ENCODE results near the gene SLC9A8. TPM values are rescaled to one million over a fixed set of nuclear protein-coding genes. Genes with fewer than 3 reads are reported as not detected.

SLC9A8 gene
- total RNA-seq, 1 experiment from 2014 or later = 7.5 TPM

DNA sequence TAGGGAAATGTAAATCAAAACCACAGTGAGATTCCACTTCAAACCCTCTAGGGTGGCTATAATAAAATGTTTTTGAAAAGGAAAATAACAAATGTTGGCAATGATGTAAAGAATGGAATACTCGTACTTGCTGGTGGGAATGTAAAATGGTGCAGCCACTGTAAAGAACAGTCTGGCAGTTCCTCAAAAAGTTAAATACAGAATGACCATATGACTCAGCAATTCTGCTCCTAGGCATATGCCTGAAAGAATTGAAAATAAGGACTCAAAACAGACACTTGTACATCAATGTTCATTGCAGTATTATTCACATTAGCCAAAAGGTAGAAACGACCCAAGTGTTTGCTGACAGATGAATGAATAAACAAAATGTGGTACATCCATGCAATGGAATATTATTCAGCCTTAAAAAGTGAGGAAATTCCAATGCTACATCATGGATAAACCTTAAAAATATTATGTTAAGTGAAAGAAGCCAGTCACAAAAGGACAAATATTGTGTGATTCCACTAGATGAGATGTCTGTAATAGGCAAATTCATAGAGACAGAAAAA lies 113.3 kb downstream of the SLC9A8 start:
- H3K14ac ChIP-seq (ENCODE audit: insufficient read depth, low read length) = no peak overlapping the region
- no peak overlapping the region for H3K4me3 Mint-ChIP-seq
- no peak overlapping the region for H3K27ac ChIP-seq (ENCODE audit: insufficient read length, low read depth, low read length)
- no peak overlapping the region for H3K18ac ChIP-seq (ENCODE audit: insufficient read length, low read depth, low read length)
- no CpG with 5 or more reads among the region's 2 CpGs for WGBS (ENCODE audit: extremely low coverage, insufficient read length, low lambda C conversion rate)
- no peaks in the 10 kb centered on the region for H3K23me2 ChIP-seq (ENCODE audit: insufficient read length, low read depth, low read length, poor library complexity, severe bottlenecking)
- no peaks in the 10 kb centered on the region for H3K79me1 ChIP-seq (ENCODE audit: insufficient read depth, low read depth, low read length, poor library complexity, severe bottlenecking)
- H3K27ac Mint-ChIP-seq = no peak overlapping the region
- no peaks in the 10 kb centered on the region for H3K4me1 ChIP-seq (ENCODE audit: insufficient read depth, low read length)
- no peaks in the 10 kb centered on the region for H4K20me1 ChIP-seq (ENCODE audit: control insufficient read depth, insufficient read depth, insufficient read length)
- no peak overlapping the region for H3T11ph ChIP-seq (ENCODE audit: low read length)
- no peak overlapping the region for H4K5ac ChIP-seq (ENCODE audit: insufficient read length, low read depth, low read length)
- DNase-seq = no peak
- no peaks in the 10 kb centered on the region for H3K79me2 ChIP-seq (ENCODE audit: insufficient read depth, low read length)
- no peak overlapping the region for H2BK5ac ChIP-seq (ENCODE audit: insufficient read length, low read length)
- H3K23ac ChIP-seq (ENCODE audit: insufficient read length, low read depth, low read length) = no peak overlapping the region
- H2BK120ac ChIP-seq (ENCODE audit: low read depth, low read length, poor library complexity, severe bottlenecking) = no peak overlapping the region
- H3K56ac ChIP-seq (ENCODE audit: insufficient read length, low read depth, low read length) = no peak overlapping the region
- no peaks in the 10 kb centered on the region for H3K27me3 ChIP-seq (ENCODE audit: insufficient read depth, low read length)
- no peak overlapping the region for H2AFZ ChIP-seq (ENCODE audit: low read length)
- H2BK20ac ChIP-seq (ENCODE audit: low read depth, low read length, poor library complexity, severe bottlenecking) = no peak overlapping the region
- peaks cover 0 to 2% of the 10 kb centered on the region in 2 experiments; a peak in 1 of 4 replicates for H3K4me1 Mint-ChIP-seq
- H2BK12ac ChIP-seq (ENCODE audit: insufficient read length, low read depth, low read length) = no peak overlapping the region
- H3K9ac ChIP-seq (ENCODE audit: extremely low read depth, insufficient read length, low read length) = no peak overlapping the region
- no peak overlapping the region for H3K4me2 ChIP-seq (ENCODE audit: insufficient read depth, insufficient read length, low read length)
- peaks cover 12% of the 10 kb centered on the region for H3K27me3 Mint-ChIP-seq (ENCODE audit: low read depth)
- H3K4ac ChIP-seq (ENCODE audit: low read depth, low read length) = no peak overlapping the region
- no peak overlapping the region for H4K91ac ChIP-seq (ENCODE audit: insufficient read length, low read depth, low read length)
- TF ChIP-seq, protein P1, sequence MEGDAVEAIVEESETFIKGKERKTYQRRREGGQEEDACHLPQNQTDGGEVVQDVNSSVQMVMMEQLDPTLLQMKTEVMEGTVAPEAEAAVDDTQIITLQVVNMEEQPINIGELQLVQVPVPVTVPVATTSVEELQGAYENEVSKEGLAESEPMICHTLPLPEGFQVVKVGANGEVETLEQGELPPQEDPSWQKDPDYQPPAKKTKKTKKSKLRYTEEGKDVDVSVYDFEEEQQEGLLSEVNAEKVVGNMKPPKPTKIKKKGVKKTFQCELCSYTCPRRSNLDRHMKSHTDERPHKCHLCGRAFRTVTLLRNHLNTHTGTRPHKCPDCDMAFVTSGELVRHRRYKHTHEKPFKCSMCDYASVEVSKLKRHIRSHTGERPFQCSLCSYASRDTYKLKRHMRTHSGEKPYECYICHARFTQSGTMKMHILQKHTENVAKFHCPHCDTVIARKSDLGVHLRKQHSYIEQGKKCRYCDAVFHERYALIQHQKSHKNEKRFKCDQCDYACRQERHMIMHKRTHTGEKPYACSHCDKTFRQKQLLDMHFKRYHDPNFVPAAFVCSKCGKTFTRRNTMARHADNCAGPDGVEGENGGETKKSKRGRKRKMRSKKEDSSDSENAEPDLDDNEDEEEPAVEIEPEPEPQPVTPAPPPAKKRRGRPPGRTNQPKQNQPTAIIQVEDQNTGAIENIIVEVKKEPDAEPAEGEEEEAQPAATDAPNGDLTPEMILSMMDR (conservative IDR thresholded peaks at IDR 0.05) = no peak
- peaks cover 4% of the 10 kb centered on the region in 2 experiments; a peak in 4 of 5 replicates for H3K9me3 Mint-ChIP-seq
- no peak overlapping the region for H2BK15ac ChIP-seq (ENCODE audit: low read depth, low read length)
- no peak overlapping the region for H2AK5ac ChIP-seq (ENCODE audit: insufficient read length, low read length)
- no peaks in the 10 kb centered on the region for H3K36me3 Mint-ChIP-seq (ENCODE audit: insufficient read depth in 1 of 3, low read depth in 3 of 3)
- H3K9me3 ChIP-seq (ENCODE audit: control insufficient read depth, low read depth, low read length) = no peaks in the 10 kb centered on the region
- H4K8ac ChIP-seq (replicated peaks; ENCODE audit: insufficient read length, low read depth, low read length) = no peak overlapping the region

Measured in H9 (cell line).